ENCODE results near the gene RASA3. TPM values are rescaled to one million over a fixed set of nuclear protein-coding genes. Genes with fewer than 3 reads are reported as not detected.

Gene RASA3
- total RNA-seq, 1 experiment from 2014 or later = 22.3 TPM

GRCh38 chr13:114026481-114026880 is 105.9 kb downstream of the RASA3 start:
- peaks cover 9% of the 10 kb centered on the region for H3K9me3 Mint-ChIP-seq
- no peak overlapping the region for H3K27ac Mint-ChIP-seq
- DNase-seq (ENCODE audit: low spot score) (no peak), ATAC-seq (no peak)
- no peak for TF ChIP-seq OVOL2 (CRISPR knock-in tag; IDR thresholded peaks at IDR 0.05; ENCODE audit: borderline replicate concordance)
- no peak for TF ChIP-seq SMAD4 (CRISPR knock-in tag; IDR thresholded peaks at IDR 0.05)
- TF ChIP-seq ZNF317 (CRISPR knock-in tag; IDR thresholded peaks at IDR 0.05; ENCODE audit: borderline replicate concordance, low read depth) = no peak
- no peak for TF ChIP-seq NR3C1 (CRISPR knock-in tag; conservative IDR thresholded peaks at IDR 0.05; ENCODE audit: low read depth)
- no peak for TF ChIP-seq ATF3 (CRISPR knock-in tag; conservative IDR thresholded peaks at IDR 0.05)
- TF ChIP-seq NFYB (CRISPR knock-in tag; conservative IDR thresholded peaks at IDR 0.05; ENCODE audit: low read depth) = no peak
- TF ChIP-seq CDX4 (CRISPR knock-in tag; IDR thresholded peaks at IDR 0.05; ENCODE audit: borderline replicate concordance) = no peak
- no peak for TF ChIP-seq AFF4 (CRISPR knock-in tag; IDR thresholded peaks at IDR 0.05; ENCODE audit: borderline replicate concordance)
- TF ChIP-seq MLX (CRISPR knock-in tag; IDR thresholded peaks at IDR 0.05) = no peak
- TF ChIP-seq JUN (CRISPR knock-in tag; IDR thresholded peaks at IDR 0.05) = no peak
- no peak for TF ChIP-seq USF1 (CRISPR knock-in tag; IDR thresholded peaks at IDR 0.05)
- TF ChIP-seq ZBTB43 (CRISPR knock-in tag; IDR thresholded peaks at IDR 0.05) = no peak
- TF ChIP-seq RELA (CRISPR knock-in tag; IDR thresholded peaks at IDR 0.05; ENCODE audit: borderline replicate concordance) = no peak
- no peak for TF ChIP-seq JAZF1 (CRISPR knock-in tag; IDR thresholded peaks at IDR 0.05)
- TF ChIP-seq TP53 (CRISPR knock-in tag; IDR thresholded peaks at IDR 0.05) = no peak
- TF ChIP-seq ZNF263 (CRISPR knock-in tag; IDR thresholded peaks at IDR 0.05; ENCODE audit: low read depth) = no peak
- ChIA-PET POLR2A (no interaction called here), CTCF (interaction anchor here (2.1 kb wide), 1 partner anchor 9 kb away, joined by 10 read pairs; no protein-coding TSS in a partner anchor)
- H3K36me3 Mint-ChIP-seq = peaks cover 10% of the 10 kb centered on the region
- no peaks in the 10 kb centered on the region for H3K27me3 Mint-ChIP-seq (ENCODE audit: low read depth)
- peaks cover 7% of the 10 kb centered on the region for H3K4me1 Mint-ChIP-seq
- no peak overlapping the region for H3K4me3 Mint-ChIP-seq

GRCh38 chr13:114025714-114026431 is 106.5 kb downstream of the RASA3 start:
- CTCF ChIA-PET = interaction anchor here (0.6 to 2.1 kb wide), 2 partner anchors 9 to 35 kb away, joined by 3 to 10 read pairs; no protein-coding TSS in a partner anchor
- ATAC-seq (no peak), DNase-seq (ENCODE audit: low spot score) (no peak)
- H3K27ac Mint-ChIP-seq = peak overlapping the region; percentile 77
- H3K4me1 Mint-ChIP-seq = peaks cover 7% of the 10 kb centered on the region
- TF ChIP-seq ZNF423 (CRISPR knock-in tag; IDR thresholded peaks at IDR 0.05) (peak; percentile 59), E2F4 (CRISPR knock-in tag; IDR thresholded peaks at IDR 0.05; ENCODE audit: borderline replicate concordance, low read depth) (no peak), ZNF121 (CRISPR knock-in tag; IDR thresholded peaks at IDR 0.05) (no peak)
- H3K4me3 Mint-ChIP-seq = no peak overlapping the region
- H3K9me3 Mint-ChIP-seq = peaks cover 3% of the 10 kb centered on the region
- H3K36me3 Mint-ChIP-seq = peaks cover 7% of the 10 kb centered on the region; the same call in 1 of the 2 replicates
- no peaks in the 10 kb centered on the region for H3K27me3 Mint-ChIP-seq (ENCODE audit: low read depth)
- POLR2A ChIA-PET = no interaction called here
